Keratinocyte (primary cell): ENCODE results near the gene TMEM45B. TPM values are rescaled to one million over a fixed set of nuclear protein-coding genes. Genes with fewer than 3 reads are reported as not detected.
"Not testable (repeated sequence)": the region's sequence is repeated elsewhere in the genome, so short reads cannot be mapped to it uniquely, and the experiment has no call there.

Experiments used
- DNase-seq: peaks from one replicate; pipeline ENCODE4 v3.0.0-alpha.2; 2011; ENCODE audit warnings: low read depth, missing footprints, low spot score
- FAIRE-seq: peaks from 2 replicates; lab custom pipeline; 2011; peaks lifted over from hg19 to GRCh38; lab: Jason Lieb, UNC
- H2AFZ ChIP-seq: 2 replicates; pipeline ENCODE4 v1.6.0; 2012; ENCODE audit warnings: low read length, control low read depth, inconsistent platforms; ENCODE audit not compliant: control insufficient read depth
- H3K27ac ChIP-seq: 2 replicates; pipeline ENCODE4 v1.5.1; 2011; ENCODE audit warnings: low read length; ENCODE audit not compliant: control insufficient read depth, insufficient read depth
- H3K27me3 ChIP-seq: 3 replicates; pipeline ENCODE4 v1.6.0; 2011; ENCODE audit warnings: low read length; ENCODE audit not compliant: control insufficient read depth, insufficient read depth; ENCODE audit errors: extremely low read depth
- H3K36me3 ChIP-seq, 2 experiments: 2 replicates in 1 of 2; 3 replicates in 1 of 2; pipeline ENCODE4 v1.5.1; 2011; ENCODE audit warnings: low read length in 2 of 2, mild to moderate bottlenecking in 1 of 2; ENCODE audit not compliant: control insufficient read depth in 2 of 2, insufficient read depth in 2 of 2; ENCODE audit errors: extremely low read depth in 1 of 2
- H3K4me1 ChIP-seq: 3 replicates; pipeline ENCODE4 v1.5.1; 2011; ENCODE audit warnings: low read length; ENCODE audit not compliant: control insufficient read depth, insufficient read depth; ENCODE audit errors: extremely low read depth
- H3K4me2 ChIP-seq: 3 replicates; pipeline ENCODE4 v1.6.0; 2011; ENCODE audit warnings: low read depth, low read length; ENCODE audit not compliant: control insufficient read depth, insufficient read depth; ENCODE audit errors: extremely low read depth
- H3K4me3 ChIP-seq, 3 experiments: fragments of 200-600 bp in 1 of 3; sonication (generic) in 1 of 3; 2 replicates in 2 of 3; 3 replicates in 1 of 3; pipeline ENCODE4 v1.5.1; 2011 to 2016; ENCODE audit warnings: low read length in 3 of 3, mild to moderate bottlenecking in 3 of 3, control low read depth in 2 of 3, inconsistent platforms in 1 of 3, low read depth in 1 of 3, mixed read lengths in 1 of 3, mixed run types in 1 of 3, moderate library complexity in 1 of 3; ENCODE audit not compliant: control insufficient read depth in 2 of 3, insufficient read depth in 2 of 3; ENCODE audit errors: extremely low read depth in 1 of 3
- H3K79me2 ChIP-seq: 2 replicates; pipeline ENCODE4 v1.6.0; 2012; ENCODE audit warnings: low read length; ENCODE audit not compliant: control insufficient read depth, insufficient read depth
- H3K9ac ChIP-seq: 3 replicates; pipeline ENCODE4 v1.6.0; 2011; ENCODE audit warnings: low read length; ENCODE audit not compliant: control insufficient read depth, insufficient read depth; ENCODE audit errors: extremely low read depth
- H3K9me1 ChIP-seq: 3 replicates; pipeline ENCODE4 v1.6.0; 2011; ENCODE audit warnings: low read length; ENCODE audit not compliant: control insufficient read depth, insufficient read depth; ENCODE audit errors: extremely low read depth
- H3K9me3 ChIP-seq: 2 replicates; pipeline ENCODE4 v1.5.1; 2012; ENCODE audit warnings: low read depth, low read length; ENCODE audit not compliant: control insufficient read depth
- H4K20me1 ChIP-seq: 3 replicates; pipeline ENCODE4 v1.6.0; 2011; ENCODE audit warnings: low read length; ENCODE audit not compliant: control insufficient read depth, insufficient read depth; ENCODE audit errors: extremely low read depth
- CTCF ChIP-seq, 3 experiments: IDR thresholded peaks in 1 of 3; conservative IDR thresholded peaks in 1 of 3; optimal IDR thresholded peaks in 1 of 3; 2 replicates in 2 of 3; 3 replicates in 1 of 3; pipeline versions ENCODE3 to v1.5.1; 2011; ENCODE audit warnings: low read length in 3 of 3, mild to moderate bottlenecking in 3 of 3, moderate library complexity in 2 of 3, control low read depth in 1 of 3, inconsistent platforms in 1 of 3; ENCODE audit not compliant: insufficient read depth in 2 of 3; ENCODE audit errors: extremely low read depth in 1 of 3
- EZH2 ChIP-seq: IDR thresholded peaks from one replicate; pipeline ENCODE4 v1.6.1; 2012; ENCODE audit warnings: inconsistent platforms, mild to moderate bottlenecking, low read length, moderate library complexity
- dilution Hi-C: fragments of 300-500 bp; cut with MboI; formaldehyde crosslinking; loops from one replicate; pipeline ENCODE4 v1.7.0; 2020; ENCODE audit warnings: low sequenced_read_pairs; ENCODE audit not compliant: extremely low pct_ligation_motif_present
- polyA plus RNA-seq, 5 experiments: library from polyadenylated mRNA; depleted of rRNA in 3 of 5; stranded (reverse) in 3 of 5; stranded (forward) in 1 of 5; unstranded in 1 of 5; fragments of >200 nt; gene quantifications; 1 replicate in 1 of 5; 2 replicates in 3 of 5; 3 replicates in 1 of 5; pipeline versions ENCODE4 v1.2.1 to v1.2.3, GENCODE V29; 2011 to 2012; ENCODE audit warnings: missing spikeins in 2 of 5, low read depth in 1 of 5, low replicate concordance in 1 of 5

The TMEM45B gene
- polyA plus RNA-seq, 1 donor (not counting 4 experiments of a cell fraction or from before 2014, with no cell fraction given) = 2.6 TPM

GRCh38 chr11:129798212-129798611 is 17.4 kb upstream of the TMEM45B start:
- H3K27ac ChIP-seq = no peak overlapping the region
- H3K9ac ChIP-seq = no peak overlapping the region
- H4K20me1 ChIP-seq = no peaks in the 10 kb centered on the region
- no peak for FAIRE-seq
- H2AFZ ChIP-seq = no peak overlapping the region
- H3K9me1 ChIP-seq = no peaks in the 10 kb centered on the region
- no peaks in the 10 kb centered on the region for H3K27me3 ChIP-seq
- H3K79me2 ChIP-seq = no peaks in the 10 kb centered on the region
- no peak for TF ChIP-seq CTCF (optimal IDR thresholded peaks at IDR 0.05 in 1 of 3, IDR thresholded peaks at IDR 0.05 in 1 of 3, conservative IDR thresholded peaks at IDR 0.05 in 1 of 3; ENCODE audit: extremely low read depth in 1 of 3, insufficient read depth in 2 of 3, low read length in 3 of 3)
- TF ChIP-seq EZH2 = no peak
- no peak overlapping the region for H3K4me2 ChIP-seq
- H3K36me3 ChIP-seq = no peaks in the 10 kb centered on the region
- no peak for DNase-seq
- peaks cover 3% of the 10 kb centered on the region for H3K9me3 ChIP-seq
- dilution Hi-C loops = no loop called here
- no peak overlapping the region for H3K4me3 ChIP-seq
- peaks cover 1% of the 10 kb centered on the region for H3K4me1 ChIP-seq

- FAIRE-seq, H3K27me3 ChIP-seq, H3K36me3 ChIP-seq, H3K4me2 ChIP-seq, DNase-seq, dilution Hi-C loops, H3K4me3 ChIP-seq, H3K27ac ChIP-seq, H3K79me2 ChIP-seq, H3K4me1 ChIP-seq, H3K9me3 ChIP-seq, H2AFZ ChIP-seq, H3K9me1 ChIP-seq, H3K9ac ChIP-seq, H4K20me1 ChIP-seq: not testable (repeated sequence)
Measured at GRCh38 chr11:129800162-129800561, 15.5 kb upstream of the TMEM45B start.

DNA sequence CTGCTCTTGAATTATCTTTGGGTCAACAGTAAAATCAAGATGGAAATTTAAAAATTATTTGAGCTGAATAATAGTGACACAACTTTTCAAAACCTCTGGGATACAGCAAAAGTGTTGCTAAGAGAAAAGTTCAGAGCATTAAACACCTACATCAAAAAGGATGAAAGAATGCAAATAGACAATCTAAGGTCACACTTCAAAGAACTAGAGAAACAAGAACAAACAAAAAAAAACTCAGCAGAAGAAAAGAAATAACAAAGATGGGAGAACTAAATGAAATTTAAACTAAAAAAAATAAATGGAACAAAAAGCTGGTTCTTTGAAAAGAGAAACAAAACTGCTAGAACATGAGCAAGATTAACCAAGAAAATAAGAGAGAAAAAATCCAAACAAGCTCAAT is 15.0 kb upstream of the TMEM45B start:
- TF ChIP-seq EZH2 = no peak
- TF ChIP-seq CTCF (optimal IDR thresholded peaks at IDR 0.05 in 1 of 3, IDR thresholded peaks at IDR 0.05 in 1 of 3, conservative IDR thresholded peaks at IDR 0.05 in 1 of 3; ENCODE audit: extremely low read depth in 1 of 3, insufficient read depth in 2 of 3, low read length in 3 of 3) = no peak
- Histone ChIP-seq H3K27ac (no peak overlapping the region), H3K9me3 (no peaks in the 10 kb centered on the region), H3K9ac (no peak overlapping the region), H3K79me2 (no peaks in the 10 kb centered on the region), H2AFZ (no peak overlapping the region), H3K9me1 (no peaks in the 10 kb centered on the region), H3K36me3 (no peaks in the 10 kb centered on the region), H3K4me1 (peaks cover 9% of the 10 kb centered on the region), H3K4me2 (no peak overlapping the region), H3K27me3 (no peaks in the 10 kb centered on the region), H4K20me1 (no peaks in the 10 kb centered on the region), H3K4me3 (no peak overlapping the region)
- FAIRE-seq = no peak
- DNase-seq = no peak
- dilution Hi-C loops = no loop called here
